ENCODE measurements around the gene ERN1.

ERN1 gene

DNA sequence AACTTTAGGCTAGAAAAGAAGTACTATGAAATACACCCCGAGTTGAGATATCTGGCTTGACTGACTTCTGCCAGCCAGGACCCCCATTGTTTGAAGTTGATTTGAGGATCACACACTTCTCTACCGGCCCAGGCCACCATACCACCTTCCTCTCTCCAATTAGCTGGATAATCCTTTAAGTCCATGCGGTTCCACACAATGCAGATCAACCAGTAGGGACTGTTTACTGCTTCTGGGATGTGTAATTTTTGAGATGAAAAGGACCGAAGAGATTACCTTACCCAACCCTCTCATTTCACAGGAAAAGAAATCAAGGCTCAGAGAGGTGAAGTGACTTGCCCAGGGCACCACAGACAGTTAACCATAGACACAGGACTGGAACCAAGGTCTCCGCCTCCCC lies 20.5 kb downstream of the ERN1 start:
- DNase-seq (ENCODE audit: low read depth) = no peak

DNA sequence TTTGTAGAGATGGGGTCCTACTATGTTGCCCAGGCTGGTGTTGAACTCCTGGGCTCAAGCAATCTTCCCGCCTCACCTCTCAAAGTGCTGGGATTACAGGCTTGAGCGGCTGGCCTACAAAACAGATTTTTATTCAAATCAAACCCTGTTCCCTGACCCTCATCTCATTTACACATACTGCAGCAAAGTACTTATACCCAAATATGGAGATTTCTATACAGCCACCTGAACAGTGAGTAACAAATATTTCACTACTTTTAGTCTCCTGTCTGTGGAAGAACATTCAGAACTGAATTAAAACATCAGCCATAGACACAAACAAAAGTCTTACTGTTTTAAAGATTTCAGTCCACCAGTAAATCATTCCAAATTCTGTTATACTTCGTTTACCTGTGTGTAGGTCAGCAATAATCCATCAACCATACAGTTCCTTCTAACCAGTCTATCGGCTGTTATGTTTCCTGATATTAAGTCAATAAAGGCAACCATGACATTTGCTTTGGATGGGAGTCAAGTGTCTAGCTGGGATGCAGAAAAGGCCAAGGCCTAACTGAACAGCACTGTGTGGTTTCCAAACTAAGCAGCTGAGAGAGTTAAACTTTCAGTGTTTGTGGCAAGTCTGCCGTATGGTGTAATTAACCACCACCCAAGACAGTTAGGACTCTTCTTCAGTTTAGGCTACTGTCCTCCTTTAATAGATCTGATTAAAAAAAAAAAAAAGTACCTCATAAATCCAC lies 22.3 kb downstream of the ERN1 start:
- no peak for DNase-seq (ENCODE audit: low read depth)

DNA sequence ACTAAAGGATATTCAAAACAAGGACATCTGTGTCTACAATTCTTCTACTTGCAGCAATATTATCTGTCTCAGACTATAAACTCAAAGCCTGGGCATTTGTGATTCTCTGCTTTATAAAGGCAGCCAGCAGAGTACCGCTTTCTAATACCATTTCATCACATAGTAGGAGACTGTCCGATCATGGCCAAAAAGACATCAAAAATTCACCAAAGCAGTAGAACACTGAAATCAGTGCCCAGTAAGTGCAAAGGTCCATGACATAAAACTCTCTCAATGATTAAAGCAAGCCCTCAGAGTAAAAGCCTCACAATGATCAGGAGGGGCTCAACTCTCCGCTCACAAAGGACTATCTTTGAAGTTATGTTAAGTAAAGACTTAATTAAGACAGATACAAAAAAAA lies 23.0 kb downstream of the ERN1 start:
- DNase-seq (ENCODE audit: low read depth) = no peak

DNA sequence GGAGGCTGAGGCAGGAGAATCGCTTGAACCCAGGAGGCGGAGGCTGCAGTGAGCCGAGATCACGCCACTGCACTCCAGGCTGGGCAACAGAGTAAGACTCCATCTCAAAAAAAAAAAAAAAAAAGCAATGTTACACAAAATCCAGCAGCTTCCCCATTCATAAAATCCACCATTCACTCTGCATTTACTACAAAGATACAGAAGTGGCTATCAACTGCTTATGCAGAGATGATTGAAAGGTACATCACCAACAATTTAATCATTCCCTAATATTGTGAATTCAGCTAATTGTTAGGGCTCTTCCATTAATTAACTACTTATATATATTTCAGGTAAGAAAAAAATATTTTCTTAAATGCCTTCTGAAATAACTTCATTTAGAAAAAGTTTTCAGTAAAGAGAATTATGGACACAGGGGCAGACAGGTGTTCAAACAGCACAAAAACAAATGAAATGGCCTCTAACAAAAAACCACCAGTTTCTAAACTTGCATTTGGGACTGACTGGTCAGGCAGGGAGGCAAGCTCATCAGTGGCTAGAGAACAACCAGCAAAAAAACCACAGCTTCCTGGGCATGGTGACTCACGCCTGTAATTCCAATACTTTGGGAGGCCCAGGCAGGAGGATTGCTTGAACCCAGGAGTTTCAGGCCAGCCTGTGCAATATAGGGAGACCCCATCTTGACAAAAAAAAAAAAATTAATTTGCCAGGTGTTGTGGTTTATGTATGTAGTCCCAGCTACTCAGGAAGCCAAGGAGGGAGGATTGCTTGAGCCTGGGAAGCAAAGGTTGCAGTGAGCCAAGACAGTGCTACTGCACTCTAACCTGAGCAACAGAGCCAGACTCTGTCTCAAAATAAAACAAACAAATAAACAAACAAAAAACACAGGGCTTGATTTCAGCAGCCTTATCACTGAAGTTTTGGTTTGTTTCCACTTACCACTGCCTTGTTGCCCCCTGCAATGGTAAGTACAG lies 26.3 kb downstream of the ERN1 start:
- no peak for DNase-seq (ENCODE audit: low read depth)

DNA sequence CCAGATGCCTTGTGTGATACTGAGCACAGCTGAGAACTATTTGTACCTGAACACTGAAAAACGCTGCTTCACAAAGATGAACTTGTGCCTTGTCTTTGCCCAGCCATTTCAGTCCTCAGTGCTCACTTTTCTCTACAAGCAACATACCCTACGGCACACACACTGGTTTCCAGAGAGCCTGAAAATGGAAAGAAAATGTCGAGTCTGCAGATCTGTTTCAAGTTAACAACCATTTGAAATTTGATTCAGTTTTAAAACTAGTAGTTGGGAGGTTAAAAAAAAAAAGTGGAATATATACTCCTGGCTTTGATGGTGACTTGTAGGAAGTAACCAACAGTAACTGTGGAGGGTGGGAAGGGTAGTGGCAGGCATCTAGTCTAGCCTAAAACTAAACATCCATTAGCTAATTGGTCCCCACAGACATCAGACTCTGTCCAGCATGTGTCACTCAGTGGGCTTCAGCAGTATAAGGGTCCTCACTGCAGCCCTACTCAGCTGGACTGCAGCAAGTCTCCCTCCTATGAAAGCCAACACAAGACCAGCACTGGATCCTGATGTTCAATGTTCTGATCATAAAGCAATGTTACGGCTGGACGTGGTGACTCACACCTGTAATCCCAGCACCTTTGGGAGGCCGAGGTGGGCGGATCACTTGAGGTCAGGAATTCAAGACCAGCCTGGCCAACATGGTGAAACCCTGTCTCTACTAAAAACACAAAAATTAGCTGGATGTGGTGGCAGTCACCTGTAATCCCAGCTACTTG lies 27.1 kb downstream of the ERN1 start:
- DNase-seq (ENCODE audit: low read depth) = no peak

DNA sequence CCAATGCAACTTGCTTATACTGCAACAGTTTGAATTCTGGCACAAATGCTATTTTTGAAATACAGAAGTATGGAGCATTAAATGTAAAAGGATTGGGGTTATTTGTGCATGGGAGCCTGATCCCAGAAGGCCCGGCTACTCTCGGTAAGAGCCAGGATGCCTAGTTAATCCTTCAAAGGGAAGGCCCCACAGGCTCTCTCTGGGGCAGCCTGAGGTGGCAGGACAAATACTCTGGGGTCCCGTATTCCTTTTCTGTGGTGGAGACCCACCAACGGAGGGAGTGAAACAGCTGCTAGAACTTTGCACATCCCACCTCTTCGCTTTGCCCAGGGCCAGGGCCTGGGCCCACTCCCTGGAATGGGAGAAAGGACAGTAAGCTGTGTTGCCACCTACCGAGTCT lies 30.4 kb downstream of the ERN1 start:
- no peak for DNase-seq (ENCODE audit: low read depth)

DNA sequence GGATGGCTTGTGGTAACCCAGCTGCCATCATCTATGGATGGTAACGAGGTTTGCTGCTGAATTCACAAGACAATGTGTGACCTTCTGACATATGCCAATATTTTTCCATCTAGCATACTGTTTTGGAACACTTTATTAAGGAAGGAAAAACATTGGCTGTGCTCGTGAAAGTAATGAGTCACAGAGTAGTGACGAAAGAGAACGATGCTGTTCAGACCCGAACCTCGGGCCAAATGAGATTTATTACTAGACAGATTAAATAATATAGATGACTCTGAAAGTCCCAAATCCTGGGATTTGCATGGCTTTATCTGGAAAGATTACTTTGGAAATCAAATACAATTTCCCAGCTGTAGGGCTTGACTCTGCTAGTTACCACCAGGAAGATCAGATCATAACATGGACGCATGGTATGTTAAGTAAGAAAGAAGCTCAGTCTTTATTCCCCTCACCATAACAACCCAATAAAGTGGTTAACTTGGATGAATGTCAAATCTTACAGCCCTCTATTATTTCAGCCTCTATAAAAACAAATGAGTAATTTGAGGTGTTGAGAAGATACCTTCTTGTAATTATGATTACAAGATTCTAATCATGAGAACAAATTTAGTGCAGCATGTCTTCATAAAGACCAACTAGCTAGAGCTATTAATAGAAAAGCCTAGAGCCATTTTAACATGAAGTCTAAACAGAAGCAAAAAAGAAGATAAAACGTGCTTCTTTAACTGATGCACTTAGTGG lies 32.6 kb downstream of the ERN1 start:
- no peak for DNase-seq (ENCODE audit: low read depth)

DNA sequence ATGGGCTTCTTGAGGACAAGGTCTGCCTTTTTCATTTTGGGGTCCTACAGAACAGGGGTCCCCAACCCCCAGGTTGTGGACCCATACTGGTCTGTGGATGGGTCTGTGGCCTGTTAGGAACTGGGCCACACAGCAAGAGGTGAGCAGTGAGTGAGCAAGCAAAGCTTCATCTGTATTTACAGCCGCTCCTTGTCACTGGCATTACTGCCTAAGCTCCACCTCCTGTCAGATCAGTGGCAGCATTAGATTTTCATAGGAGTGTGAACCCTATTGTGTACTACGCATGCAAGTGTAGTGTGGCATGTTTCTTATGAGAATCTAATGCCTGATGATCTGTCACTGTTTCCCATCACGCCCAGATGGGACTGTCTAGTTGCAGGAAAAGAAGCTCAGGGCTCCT lies 33.9 kb downstream of the ERN1 start:
- no peak for DNase-seq (ENCODE audit: low read depth)

DNA sequence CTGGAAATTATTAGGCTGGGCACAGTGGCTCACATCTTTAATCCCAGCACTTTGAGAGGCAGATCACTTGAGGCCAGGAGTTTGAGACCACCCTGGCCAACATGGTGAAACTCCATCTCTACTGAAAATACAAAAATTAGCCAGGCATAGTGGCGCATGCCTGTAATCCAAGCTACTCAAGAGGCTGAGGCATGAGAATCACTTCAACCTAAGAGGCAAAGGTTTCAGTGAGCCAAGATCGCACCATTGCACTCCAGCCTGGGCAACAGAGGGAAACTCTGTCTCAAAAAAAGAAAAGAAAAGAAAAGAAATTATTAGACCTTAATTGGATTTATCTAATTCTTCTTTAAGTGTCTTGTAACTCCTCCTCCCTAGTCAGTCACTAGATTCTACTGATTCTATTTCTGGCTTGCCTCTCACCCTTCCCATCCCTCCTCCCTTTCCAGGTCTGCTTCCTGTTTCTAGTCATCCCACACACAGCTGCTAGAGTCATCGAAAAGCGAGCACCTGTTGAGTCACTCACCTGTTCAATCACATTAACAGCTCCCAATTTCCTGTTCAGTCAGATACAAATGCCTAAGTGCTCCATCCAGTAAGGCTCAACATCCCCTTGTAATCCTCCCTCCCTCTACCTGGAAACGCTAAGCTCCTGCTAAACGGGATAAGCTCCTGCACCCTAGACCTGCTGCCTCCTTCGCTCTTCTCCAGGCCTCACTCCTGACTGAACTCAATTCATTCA lies 34.6 kb downstream of the ERN1 start:
- DNase-seq (ENCODE audit: low read depth) = no peak

DNA sequence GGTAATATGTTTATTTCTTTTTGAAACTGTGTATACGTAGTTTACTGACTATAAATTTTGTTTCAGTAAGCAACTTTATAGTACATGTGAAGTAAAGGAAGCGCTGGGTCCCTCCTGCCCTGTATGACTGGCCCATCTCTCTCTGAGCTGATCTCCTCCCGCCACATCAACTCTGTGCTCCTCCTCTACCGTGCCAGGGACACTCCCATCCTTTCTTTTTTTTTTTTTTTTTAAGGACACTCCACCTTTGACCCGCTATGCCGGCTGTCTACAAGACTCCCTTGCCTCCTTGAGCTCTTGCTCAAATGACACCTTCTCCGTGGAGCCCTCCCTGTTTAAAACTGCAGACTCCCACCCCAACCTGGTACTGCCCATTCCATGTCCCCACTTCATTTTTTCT lies 35.5 kb downstream of the ERN1 start:
- no peak for DNase-seq (ENCODE audit: low read depth)

DNA sequence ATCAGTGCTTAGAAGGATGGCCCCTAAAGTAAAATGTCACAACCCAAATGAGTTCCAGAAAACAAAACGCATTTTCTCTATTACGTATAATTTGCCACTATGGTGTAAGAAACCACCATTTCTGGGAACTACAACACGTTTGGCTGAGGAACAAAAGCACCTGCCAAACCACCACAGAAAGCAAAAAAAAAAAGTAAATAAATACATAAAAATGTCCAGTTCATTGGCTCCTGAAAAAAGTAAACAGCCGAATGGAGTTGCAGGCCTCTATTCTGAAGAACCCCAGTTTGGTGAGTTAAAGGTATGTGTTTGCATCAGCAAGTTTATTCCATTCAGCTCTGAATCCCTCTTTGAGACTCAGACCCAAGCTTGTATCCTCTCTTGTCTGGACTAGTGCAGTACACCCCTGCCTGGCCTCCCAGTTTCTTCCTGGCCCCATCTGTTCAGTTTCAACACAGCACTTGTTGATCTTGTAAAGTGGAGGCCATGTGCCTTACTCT lies 36.9 kb downstream of the ERN1 start:
- no peak for DNase-seq (ENCODE audit: low read depth)

DNA sequence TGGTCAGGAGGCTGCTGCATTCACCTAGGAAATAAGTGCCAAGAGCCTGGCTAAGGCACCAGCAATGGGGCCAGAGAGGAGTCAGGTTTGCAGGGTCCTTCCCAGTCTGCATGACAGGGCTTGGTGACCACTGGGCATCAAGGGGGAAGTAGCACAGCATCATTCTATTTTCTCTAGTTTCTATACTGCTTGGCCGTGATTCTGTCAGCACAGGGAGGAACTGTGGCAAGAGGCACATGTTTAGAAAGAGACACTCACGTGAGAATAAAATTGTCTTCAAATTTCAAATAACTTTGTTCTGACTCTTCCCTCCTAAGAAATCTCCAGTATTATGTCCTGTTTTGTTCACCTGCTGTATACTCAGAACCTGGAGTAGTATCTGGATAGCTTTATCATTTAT lies 37.8 kb downstream of the ERN1 start:
- DNase-seq (ENCODE audit: low read depth) = no peak

DNA sequence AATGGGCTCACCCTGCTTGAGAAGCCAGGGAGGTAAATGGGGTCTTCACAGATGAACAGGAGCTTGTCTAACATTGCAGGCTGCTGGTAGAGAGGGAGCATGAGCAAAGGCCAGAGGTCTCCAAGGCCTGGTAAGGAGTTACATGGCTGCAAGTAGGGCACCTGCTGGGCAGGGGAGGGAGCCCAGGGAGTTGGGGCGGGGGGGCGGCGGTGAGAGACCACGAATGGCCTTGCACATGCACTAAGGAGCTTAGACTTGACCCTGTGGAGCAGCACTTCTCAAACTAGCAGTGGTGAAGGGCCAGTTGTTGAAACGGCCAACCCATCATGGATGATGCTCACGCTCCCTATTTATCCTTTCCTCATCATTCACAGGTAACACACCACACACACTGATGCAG lies 38.4 kb downstream of the ERN1 start:
- no peak for DNase-seq (ENCODE audit: low read depth)

DNA sequence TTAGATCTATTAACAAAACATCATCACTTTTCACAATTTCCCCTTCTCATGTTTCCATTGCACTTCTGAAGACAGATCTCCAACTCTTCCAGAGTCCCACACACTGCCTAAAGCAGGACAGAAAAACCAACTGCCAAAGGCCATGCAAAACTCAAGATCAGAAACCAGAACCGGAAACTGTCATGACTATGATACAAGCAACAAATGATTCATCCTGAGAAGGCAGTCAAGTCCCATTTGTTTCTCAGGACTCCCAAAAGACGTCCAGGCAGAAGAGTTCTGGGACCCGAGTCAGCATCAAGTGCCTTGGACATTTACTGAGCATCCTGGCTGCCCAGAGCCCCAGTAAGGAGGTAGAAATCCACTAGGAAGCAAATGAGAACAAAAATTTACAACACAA lies 38.8 kb downstream of the ERN1 start:
- DNase-seq (ENCODE audit: low read depth) = no peak

DNA sequence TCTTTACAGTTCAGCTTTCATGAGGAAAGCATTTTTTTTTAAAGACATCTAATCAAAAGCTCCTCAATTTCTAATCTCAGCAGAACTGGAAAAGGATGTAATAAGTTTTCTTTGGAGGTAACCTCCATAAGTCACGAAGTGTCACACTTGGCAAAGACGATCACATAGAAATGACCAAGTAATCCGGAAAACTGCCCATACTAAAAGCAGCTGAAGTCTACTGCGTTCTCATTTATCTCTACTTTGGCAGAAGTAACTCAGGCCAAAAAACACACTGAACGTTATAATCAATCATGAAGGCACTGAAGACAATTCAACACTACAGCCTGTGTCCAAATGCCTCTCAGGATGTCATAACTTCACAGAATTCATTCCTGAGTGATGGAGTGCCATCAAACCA lies 39.8 kb downstream of the ERN1 start:
- DNase-seq (ENCODE audit: low read depth) = no peak

DNA sequence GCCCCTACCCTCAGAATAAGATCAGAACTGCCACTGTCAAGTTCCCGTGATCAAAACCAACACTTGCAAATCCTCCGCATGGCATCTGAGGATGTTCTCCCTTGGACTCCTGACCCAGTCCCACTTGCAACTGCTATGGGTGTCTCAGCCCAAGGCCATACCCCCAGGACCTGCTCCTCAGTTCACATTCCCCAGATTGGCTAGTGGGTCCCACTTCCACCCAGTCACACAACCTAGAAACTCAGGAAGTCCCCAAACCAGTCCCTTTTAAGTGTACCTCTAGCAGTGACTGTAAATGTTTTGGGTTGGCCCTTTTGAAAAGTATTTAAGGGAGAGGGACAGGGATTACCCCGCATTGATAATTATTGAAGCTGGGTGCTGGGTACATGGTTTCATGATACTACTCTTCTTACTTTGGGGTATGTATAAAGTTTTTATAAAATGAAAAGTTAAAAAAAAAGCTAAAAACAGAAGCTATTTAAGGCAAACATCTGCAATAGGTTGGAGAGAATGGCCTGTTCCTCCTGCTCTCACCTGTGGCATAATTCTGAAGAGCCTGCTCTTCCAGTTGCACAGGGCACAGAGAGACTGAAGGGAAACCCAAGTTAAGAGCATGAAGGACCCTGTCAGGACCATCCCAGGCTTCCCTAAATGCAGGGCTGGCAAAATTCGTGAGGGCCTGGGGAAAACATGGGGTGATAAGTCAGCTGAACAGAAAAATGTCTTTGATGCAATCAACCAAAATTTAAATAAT lies 42.5 kb downstream of the ERN1 start:
- DNase-seq (ENCODE audit: low read depth) = no peak

DNA sequence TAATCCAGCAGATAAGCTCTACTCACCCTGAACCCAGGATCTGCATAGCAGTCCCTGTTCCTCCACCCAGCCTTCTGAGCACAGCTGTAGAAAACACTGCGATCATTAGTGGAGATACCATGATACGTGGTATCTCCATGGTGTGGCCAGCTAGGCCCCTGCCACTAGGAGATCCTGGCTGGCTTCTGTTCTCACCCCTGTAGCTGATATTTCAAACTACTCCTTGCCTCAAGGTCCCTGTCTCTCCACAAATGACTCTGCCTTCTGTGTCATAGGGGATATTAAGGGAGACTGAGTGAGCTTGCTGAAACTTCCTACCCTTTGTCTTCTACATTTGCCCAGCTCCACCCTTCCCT lies 44.3 kb downstream of the ERN1 start:
- DNase-seq (ENCODE audit: low read depth) = no peak

DNA sequence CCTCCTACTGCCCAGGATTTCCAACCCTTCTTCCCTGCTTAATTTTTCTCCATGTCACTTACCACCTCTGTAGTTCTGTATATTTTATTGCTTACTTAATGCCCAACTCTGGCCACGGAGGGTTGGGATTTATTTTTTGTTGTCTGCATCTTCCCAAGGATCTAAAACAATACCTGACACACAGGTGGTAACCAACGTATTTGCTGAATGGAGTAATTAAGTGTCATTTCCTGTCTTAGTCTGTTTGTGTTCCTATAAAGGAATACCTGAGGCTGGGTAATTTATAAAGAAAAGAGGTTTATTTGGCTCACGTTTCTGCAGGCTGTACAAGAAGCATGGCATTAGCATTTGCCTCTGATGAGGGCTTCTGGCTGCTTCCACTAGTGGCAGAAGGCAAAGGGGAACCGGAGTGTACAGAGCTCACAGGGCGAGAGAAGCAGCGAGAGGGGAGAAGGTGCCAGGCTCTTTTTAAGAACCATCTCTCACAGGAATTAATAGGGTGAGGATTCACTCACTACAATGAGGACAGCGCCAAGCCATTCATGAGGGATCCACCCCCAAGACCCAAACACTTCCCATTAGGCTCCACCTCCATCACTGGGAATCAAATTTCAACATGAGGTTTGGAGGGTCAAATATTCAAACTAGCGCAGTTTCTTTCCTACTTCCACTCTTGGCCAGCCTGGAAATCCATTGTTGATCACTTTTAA lies 44.8 kb downstream of the ERN1 start:
- no peak for DNase-seq (ENCODE audit: low read depth)

DNA sequence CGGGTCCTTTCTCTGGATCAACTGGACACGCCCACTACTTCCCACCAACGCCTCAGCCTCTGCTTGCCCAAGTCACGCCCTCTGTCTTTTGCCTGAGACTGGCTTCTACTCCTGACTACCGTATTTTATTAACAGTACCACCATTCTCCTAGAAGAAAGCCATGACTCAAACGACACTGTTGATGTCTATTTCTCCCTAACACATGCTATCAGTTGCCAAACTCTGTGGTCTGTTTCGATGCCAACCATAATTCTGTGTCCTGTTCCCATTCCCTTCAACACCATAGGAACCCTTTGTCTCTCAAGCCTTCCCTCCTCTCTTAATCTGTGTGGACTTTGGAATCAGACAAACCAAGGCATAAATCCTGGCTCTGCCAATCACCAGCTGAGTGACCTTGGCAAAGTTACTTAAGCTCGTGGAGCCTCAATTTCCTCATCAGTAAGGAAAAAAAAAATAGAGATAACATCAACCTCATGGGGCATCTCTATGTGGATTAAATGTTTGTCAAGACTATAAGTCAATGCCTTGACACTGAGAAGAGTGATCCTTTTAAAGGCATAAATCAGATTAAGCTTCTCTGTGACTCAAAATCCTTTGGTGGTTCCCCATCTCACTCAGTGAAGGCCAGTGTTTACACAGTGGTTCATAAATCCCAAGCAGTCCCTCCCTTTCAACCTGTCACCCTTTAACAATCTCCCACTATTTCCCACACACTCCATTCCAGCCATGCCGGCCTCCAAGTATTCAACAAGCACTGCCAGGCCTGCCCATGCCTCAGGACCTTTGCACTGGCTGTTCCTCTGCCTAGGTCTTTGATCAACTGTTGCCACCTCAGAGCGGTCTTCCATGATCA lies 45.6 kb downstream of the ERN1 start:
- DNase-seq (ENCODE audit: low read depth) = no peak

Measured in stimulated activated CD8-positive, alpha-beta memory T cell treated with anti-CD3 and anti-CD28 coated beads, Interleukin-12 subunit alpha, Interleukin-12 subunit beta, amount 100 ng/mL, for 4 hours (primary cell).